Osteocyte (in vitro differentiated cells): ENCODE data around the gene CTNNA1. TPM values are rescaled to one million over a fixed set of nuclear protein-coding genes. Genes with fewer than 3 reads are reported as not detected.
A peak's percentile ranks its signal among the peaks of the same experiment; 100 is the strongest.

Source experiments
- DNase-seq: peaks from one replicate; pipeline ENCODE4 v3.0.0; 2021; ENCODE audit warnings: mixed read lengths; ENCODE audit not compliant: unreplicated experiment; ENCODE audit errors: extremely low spot score
- H3K27ac Mint-ChIP-seq: one replicate; pipeline ENCODE4 v1.8.0; 2021; ENCODE audit warnings: mild to moderate bottlenecking, mixed read lengths; ENCODE audit not compliant: unreplicated experiment
- H3K27me3 Mint-ChIP-seq: one replicate; pipeline ENCODE4 v1.8.0; 2021; ENCODE audit warnings: mixed read lengths; ENCODE audit not compliant: unreplicated experiment
- H3K36me3 Mint-ChIP-seq: one replicate; pipeline ENCODE4 v1.8.0; 2021; ENCODE audit warnings: mixed read lengths; ENCODE audit not compliant: unreplicated experiment
- H3K4me1 Mint-ChIP-seq: one replicate; pipeline ENCODE4 v1.8.0; 2021; ENCODE audit warnings: mixed read lengths; ENCODE audit not compliant: unreplicated experiment
- H3K4me3 Mint-ChIP-seq: one replicate; pipeline ENCODE4 v1.8.0; 2021; ENCODE audit warnings: mild to moderate bottlenecking, moderate library complexity, mixed read lengths; ENCODE audit not compliant: unreplicated experiment
- H3K9me3 Mint-ChIP-seq: one replicate; pipeline ENCODE4 v1.8.0; 2021; ENCODE audit warnings: mixed read lengths; ENCODE audit not compliant: unreplicated experiment
- CTCF ChIP-seq: fragments of 200-600 bp; sonication (generic); IDR thresholded peaks from 2 replicates; pipeline ENCODE4 v1.5.0; 2021; ENCODE audit warnings: antibody characterized with exemption, mild to moderate bottlenecking, moderate library complexity
- total RNA-seq: library from RNA; stranded (reverse); gene quantifications from 2 replicates; pipeline ENCODE4 v1.2.1, GENCODE V29; 2021

CTNNA1 gene
- total RNA-seq, 1 donor from 2014 or later, result 375 TPM

GRCh38 chr5:138953387-138954256 lies 200.4 kb downstream of the CTNNA1 start:
- H3K4me3 Mint-ChIP-seq, result no peak overlapping the region
- peaks cover 31% of the 10 kb centered on the region for H3K4me1 Mint-ChIP-seq

GRCh38 chr5:138954257-138955012 lies 201.2 kb downstream of the CTNNA1 start:
- Mint-ChIP-seq H3K9me3 (no peaks in the 10 kb centered on the region), H3K36me3 (peaks cover 3% of the 10 kb centered on the region), H3K4me1 (peaks cover 26% of the 10 kb centered on the region), H3K27me3 (no peaks in the 10 kb centered on the region), H3K4me3 (no peak overlapping the region), H3K27ac (no peak overlapping the region)
- no peak for DNase-seq
- no peak for TF ChIP-seq CTCF

More at GRCh38 chr5:138953387-138954256, 200.4 kb downstream of the CTNNA1 start:
- H3K36me3 Mint-ChIP-seq, result peaks cover 3% of the 10 kb centered on the region
- DNase-seq, result no peak
- no peak for TF ChIP-seq CTCF
- no peaks in the 10 kb centered on the region for H3K9me3 Mint-ChIP-seq
- peak overlapping the region; percentile 38 for H3K27ac Mint-ChIP-seq
- H3K27me3 Mint-ChIP-seq, result no peaks in the 10 kb centered on the region

- peaks cover 26% of the 10 kb centered on the region for H3K4me1 Mint-ChIP-seq
- peaks cover 3% of the 10 kb centered on the region for H3K36me3 Mint-ChIP-seq
- no peaks in the 10 kb centered on the region for H3K27me3 Mint-ChIP-seq
- TF ChIP-seq CTCF, result no peak
- no peaks in the 10 kb centered on the region for H3K9me3 Mint-ChIP-seq
- H3K27ac Mint-ChIP-seq, result no peak overlapping the region
- H3K4me3 Mint-ChIP-seq, result no peak overlapping the region
- DNase-seq, result no peak
These were observed 201.9 kb downstream of the CTNNA1 start for GRCh38 chr5:138955013-138955660.

GRCh38 chr5:138955671-138956295 lies 202.6 kb downstream of the CTNNA1 start:
- no peaks in the 10 kb centered on the region for H3K27me3 Mint-ChIP-seq
- no peak overlapping the region for H3K4me3 Mint-ChIP-seq
- no peaks in the 10 kb centered on the region for H3K9me3 Mint-ChIP-seq
- H3K4me1 Mint-ChIP-seq, result peaks cover 26% of the 10 kb centered on the region
- no peak overlapping the region for H3K27ac Mint-ChIP-seq
- DNase-seq, result no peak
- peaks cover 2% of the 10 kb centered on the region for H3K36me3 Mint-ChIP-seq
- TF ChIP-seq CTCF, result no peak
